Measurements from ENCODE around the gene RGP1. TPM values are rescaled to one million over a fixed set of nuclear protein-coding genes. Genes with fewer than 3 reads are reported as not detected.

The RGP1 gene
- total and polyA plus RNA-seq, 4 donors = 11.0 to 32.4 (median 21.5) TPM

DNA sequence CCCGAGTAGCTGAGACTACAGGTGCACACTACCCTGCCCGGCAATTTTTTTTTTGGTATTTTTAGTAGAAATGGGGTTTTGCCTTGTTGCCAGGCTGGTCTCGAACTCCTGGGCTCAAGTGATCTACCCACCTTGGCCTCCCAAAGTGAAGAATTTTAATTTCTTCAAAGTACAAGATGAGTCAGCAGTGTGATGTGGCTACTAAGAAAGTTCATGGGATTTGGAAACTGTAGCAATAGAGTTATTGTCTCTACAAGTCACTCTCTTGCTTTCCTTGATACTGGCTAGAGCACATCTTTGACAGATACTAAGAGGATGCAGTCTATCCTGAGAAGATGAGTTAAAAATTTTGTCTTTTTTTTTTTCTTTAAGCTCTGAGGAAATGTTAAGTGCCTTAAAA, 15.0 kb upstream of the RGP1 start:
- H3K27me3 ChIP-seq (ENCODE audit: control insufficient read depth in 1 of 2, insufficient read depth in 2 of 2, low read length in 1 of 2) = no peaks in the 10 kb centered on the region
- 84 to 88% methylated on average over 3 of the region's 3 CpGs for WGBS, 2 donors
- no peaks in the 10 kb centered on the region for H3K4me1 ChIP-seq (ENCODE audit: control insufficient read depth in 1 of 2, insufficient read depth in 2 of 2, low read length in 2 of 2)
- intact Hi-C loops (cut with DNase I) = no loop called here
- H3K27ac ChIP-seq (ENCODE audit: low read depth in 1 of 2, low read length in 2 of 2) = no peak overlapping the region
- no peak for DNase-seq
- no peak overlapping the region for H3K4me3 ChIP-seq (ENCODE audit: low read length in 2 of 2)
- no peaks in the 10 kb centered on the region for H3K9me3 ChIP-seq (ENCODE audit: control insufficient read depth, low read length)
- H3K36me3 ChIP-seq (ENCODE audit: control insufficient read depth in 1 of 2, insufficient read depth in 2 of 2, low read length in 1 of 2) = peaks cover 0 to 7% of the 10 kb centered on the region in 2 donors
- no peak for ATAC-seq (ENCODE audit: low FRiP score)

DNA sequence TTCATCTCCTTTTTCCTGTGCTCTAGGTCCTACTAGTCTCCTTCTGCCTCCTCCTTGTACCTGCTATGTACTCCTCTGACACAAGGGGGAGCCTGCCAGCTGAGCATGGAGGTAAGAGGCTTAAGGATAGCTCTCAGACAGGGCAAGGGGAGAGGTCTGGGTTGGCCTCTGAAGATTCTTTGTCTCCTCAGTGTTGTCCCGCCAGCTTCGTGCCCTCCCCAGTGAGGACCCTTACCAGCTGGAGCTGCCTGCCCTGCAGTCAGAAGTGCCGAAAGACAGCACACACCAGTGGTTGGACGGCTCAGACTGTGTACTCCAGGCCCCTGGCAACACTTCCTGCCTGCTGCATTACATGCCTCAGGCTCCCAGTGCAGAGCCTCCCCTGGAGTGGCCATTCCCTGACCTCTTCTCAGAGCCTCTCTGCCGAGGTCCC, 12.9 kb upstream of the RGP1 start:
- peak in 1 of 2 donors; percentile 71 for DNase-seq
- ATAC-seq (ENCODE audit: low FRiP score) = no peak
- Histone ChIP-seq H3K36me3 (ENCODE audit: control insufficient read depth in 1 of 2, insufficient read depth in 2 of 2, low read length in 1 of 2) (peaks cover 0 to 13% of the 10 kb centered on the region in 2 donors), H3K4me3 (ENCODE audit: low read length in 2 of 2) (no peak overlapping the region), H3K4me1 (ENCODE audit: control insufficient read depth in 1 of 2, insufficient read depth in 2 of 2, low read length in 2 of 2) (no peaks in the 10 kb centered on the region), H3K27ac (ENCODE audit: low read depth in 1 of 2, low read length in 2 of 2) (no peak overlapping the region), H3K9me3 (ENCODE audit: control insufficient read depth, low read length) (no peaks in the 10 kb centered on the region), H3K27me3 (ENCODE audit: control insufficient read depth in 1 of 2, insufficient read depth in 2 of 2, low read length in 1 of 2) (no peaks in the 10 kb centered on the region)
- 30 to 34% methylated on average over 5 of the region's 5 CpGs for WGBS, 2 donors
- intact Hi-C loops (cut with DNase I) = loop anchor here in 1 of 2 donors (5.0 kb wide), 1 partner anchor 56 kb away; the partner anchor contains the start of gene NPR2

DNA sequence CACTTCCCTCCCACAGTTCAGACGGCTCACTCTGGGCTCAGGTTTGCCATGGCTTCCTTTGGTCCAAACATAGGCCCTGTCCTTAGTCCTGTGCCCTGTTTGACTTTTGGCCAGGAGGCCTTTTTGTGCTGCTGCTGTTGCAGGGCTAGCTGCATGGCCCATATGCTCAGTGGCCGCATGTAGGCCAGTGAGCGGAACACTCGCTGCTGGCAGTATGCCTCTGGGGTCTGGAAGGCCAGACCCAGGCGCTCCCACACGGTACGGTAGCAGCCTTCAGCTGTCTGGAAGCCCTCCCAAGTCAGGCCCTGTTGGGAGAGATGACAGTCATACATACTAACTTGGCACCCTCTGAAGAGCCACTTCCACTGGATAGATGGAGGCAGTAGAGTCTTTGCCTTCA, 11.9 kb upstream of the RGP1 start:
- no peaks in the 10 kb centered on the region for H3K27me3 ChIP-seq (ENCODE audit: control insufficient read depth in 1 of 2, insufficient read depth in 2 of 2, low read length in 1 of 2)
- 60 to 62% methylated on average over 7 of the region's 7 CpGs for WGBS, 2 donors
- H3K4me1 ChIP-seq (ENCODE audit: control insufficient read depth in 1 of 2, insufficient read depth in 2 of 2, low read length in 2 of 2) = no peaks in the 10 kb centered on the region
- no peak overlapping the region for H3K27ac ChIP-seq (ENCODE audit: low read depth in 1 of 2, low read length in 2 of 2)
- no peak overlapping the region for H3K4me3 ChIP-seq (ENCODE audit: low read length in 2 of 2)
- no peaks in the 10 kb centered on the region for H3K9me3 ChIP-seq (ENCODE audit: control insufficient read depth, low read length)
- intact Hi-C loops (cut with DNase I) = loop anchor here in 1 of 2 donors (5.0 kb wide), 1 partner anchor 55 kb away; the partner anchor contains the start of gene NPR2
- DNase-seq (no peak), ATAC-seq (ENCODE audit: low FRiP score) (no peak)
- peaks cover 0 to 13% of the 10 kb centered on the region in 2 donors for H3K36me3 ChIP-seq (ENCODE audit: control insufficient read depth in 1 of 2, insufficient read depth in 2 of 2, low read length in 1 of 2)

DNA sequence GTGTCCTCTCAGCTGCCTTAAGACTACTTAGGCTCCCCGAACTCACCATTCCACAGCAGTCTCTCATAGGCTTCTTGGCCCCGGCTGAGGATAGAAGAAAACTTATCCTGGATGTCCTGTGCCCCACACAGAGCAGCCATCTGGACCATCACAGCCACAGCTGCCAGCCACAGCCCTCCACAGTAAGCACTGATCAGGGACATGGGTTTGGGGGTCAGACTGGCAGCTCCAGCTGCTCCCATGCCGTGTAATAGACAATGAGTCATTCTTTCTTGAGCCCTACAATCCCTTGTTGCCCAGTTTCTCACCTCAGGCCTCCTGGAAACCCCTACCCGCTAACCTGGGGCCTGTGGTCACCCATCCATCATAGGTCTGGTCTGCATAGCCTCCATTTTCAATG, 10.9 kb upstream of the RGP1 start:
- WGBS, 2 donors = 66 to 75% methylated on average over 4 of the region's 4 CpGs
- Histone ChIP-seq H3K27ac (ENCODE audit: low read depth in 1 of 2, low read length in 2 of 2) (no peak overlapping the region), H3K4me3 (ENCODE audit: low read length in 2 of 2) (no peak overlapping the region), H3K36me3 (ENCODE audit: control insufficient read depth in 1 of 2, insufficient read depth in 2 of 2, low read length in 1 of 2) (peaks cover 0 to 13% of the 10 kb centered on the region in 2 donors), H3K27me3 (ENCODE audit: control insufficient read depth in 1 of 2, insufficient read depth in 2 of 2, low read length in 1 of 2) (no peaks in the 10 kb centered on the region), H3K9me3 (ENCODE audit: control insufficient read depth, low read length) (no peaks in the 10 kb centered on the region), H3K4me1 (ENCODE audit: control insufficient read depth in 1 of 2, insufficient read depth in 2 of 2, low read length in 2 of 2) (no peaks in the 10 kb centered on the region)
- DNase-seq (no peak), ATAC-seq (ENCODE audit: low FRiP score) (no peak)
- intact Hi-C loops (cut with DNase I) = loop anchor here in 1 of 2 donors (5.0 kb wide), 1 partner anchor 54 kb away; the partner anchor contains the start of gene NPR2

DNA sequence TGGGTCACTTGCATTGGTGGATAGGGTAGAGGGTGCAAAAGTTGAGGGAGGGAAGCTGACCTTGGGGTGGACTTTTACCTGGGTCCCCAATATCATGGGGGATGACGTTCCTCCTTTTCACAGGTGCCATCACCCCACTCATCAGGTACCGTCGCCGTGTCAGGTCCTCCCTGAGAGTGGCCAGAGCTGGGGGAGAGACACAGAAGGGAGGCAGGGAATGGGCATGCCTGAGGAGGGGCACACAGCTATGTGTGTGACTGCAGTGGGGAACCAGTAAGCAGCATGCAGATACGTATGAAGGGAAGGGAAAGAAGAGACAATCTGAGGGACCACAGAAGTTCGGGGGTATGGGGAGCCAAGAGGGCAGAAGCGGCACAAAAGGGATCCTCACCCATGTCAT, 10.2 kb upstream of the RGP1 start:
- Histone ChIP-seq H3K9me3 (ENCODE audit: control insufficient read depth, low read length) (no peaks in the 10 kb centered on the region), H3K27me3 (ENCODE audit: control insufficient read depth in 1 of 2, insufficient read depth in 2 of 2, low read length in 1 of 2) (no peaks in the 10 kb centered on the region), H3K36me3 (ENCODE audit: control insufficient read depth in 1 of 2, insufficient read depth in 2 of 2, low read length in 1 of 2) (peaks cover 0 to 15% of the 10 kb centered on the region in 2 donors), H3K27ac (ENCODE audit: low read depth in 1 of 2, low read length in 2 of 2) (no peak overlapping the region), H3K4me3 (ENCODE audit: low read length in 2 of 2) (no peak overlapping the region), H3K4me1 (ENCODE audit: control insufficient read depth in 1 of 2, insufficient read depth in 2 of 2, low read length in 2 of 2) (no peaks in the 10 kb centered on the region)
- WGBS, 2 donors = 79 to 82% methylated on average over 7 of the region's 7 CpGs
- intact Hi-C loops (cut with DNase I) = loop anchor here in 1 of 2 donors (5.0 kb wide), 1 partner anchor 53 kb away; the partner anchor contains the start of gene NPR2
- ATAC-seq (ENCODE audit: low FRiP score) (no peak), DNase-seq (no peak)

DNA sequence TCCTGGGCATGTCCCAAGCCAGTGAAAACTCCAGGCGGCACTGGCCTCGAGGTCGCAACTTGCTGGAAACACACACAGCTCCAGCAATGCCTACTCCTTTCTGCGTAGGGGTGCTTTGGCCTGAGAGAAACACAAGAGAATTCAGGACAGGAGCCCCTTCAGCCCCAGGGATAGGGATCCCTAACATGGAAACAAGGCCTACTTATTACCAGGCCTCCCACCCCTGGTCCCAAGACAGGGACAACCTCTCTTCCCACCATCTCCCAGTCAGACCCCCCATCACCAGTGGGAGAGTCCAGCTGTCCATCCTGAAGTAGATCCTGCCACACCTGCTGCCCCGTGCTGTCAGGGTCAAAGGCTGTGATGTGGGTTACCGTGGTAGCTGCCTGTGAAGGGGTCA, 8.8 kb upstream of the RGP1 start:
- intact Hi-C loops (cut with DNase I) = no loop called here
- DNase-seq (no peak), ATAC-seq (ENCODE audit: low FRiP score) (no peak)
- Histone ChIP-seq H3K27ac (ENCODE audit: low read depth in 1 of 2, low read length in 2 of 2) (no peak overlapping the region), H3K4me1 (ENCODE audit: control insufficient read depth in 1 of 2, insufficient read depth in 2 of 2, low read length in 2 of 2) (no peaks in the 10 kb centered on the region), H3K9me3 (ENCODE audit: control insufficient read depth, low read length) (no peaks in the 10 kb centered on the region), H3K27me3 (ENCODE audit: control insufficient read depth in 1 of 2, insufficient read depth in 2 of 2, low read length in 1 of 2) (no peaks in the 10 kb centered on the region), H3K36me3 (ENCODE audit: control insufficient read depth in 1 of 2, insufficient read depth in 2 of 2, low read length in 1 of 2) (peaks cover 0 to 18% of the 10 kb centered on the region in 2 donors), H3K4me3 (ENCODE audit: low read length in 2 of 2) (no peak overlapping the region)
- WGBS, 2 donors = 83 to 85% methylated on average over 6 of the region's 6 CpGs

DNA sequence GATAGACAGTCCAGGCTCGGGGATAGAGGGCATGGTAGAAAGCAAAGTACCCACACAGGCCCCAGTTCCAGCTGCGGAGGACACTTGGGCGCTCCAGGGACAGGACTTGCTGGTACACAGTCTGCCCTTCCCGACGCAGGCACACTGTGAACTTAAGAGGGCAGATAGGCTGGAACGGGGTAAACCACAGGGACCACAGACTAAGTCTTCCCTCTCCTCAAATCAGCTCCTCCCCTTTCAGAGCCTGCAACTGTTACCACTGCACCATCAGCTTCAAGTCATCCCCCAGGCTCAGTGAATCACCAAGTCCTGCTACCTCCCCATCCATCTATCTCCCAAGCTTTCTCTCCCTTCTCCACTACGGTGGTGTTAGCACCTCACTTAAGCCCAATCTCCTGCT, 7.3 kb upstream of the RGP1 start:
- intact Hi-C loops (cut with DNase I) = no loop called here
- H3K4me3 ChIP-seq (ENCODE audit: low read length in 2 of 2) = no peak overlapping the region
- no peaks in the 10 kb centered on the region for H3K27me3 ChIP-seq (ENCODE audit: control insufficient read depth in 1 of 2, insufficient read depth in 2 of 2, low read length in 1 of 2)
- WGBS, 2 donors = 86 to 89% methylated on average over 7 of the region's 7 CpGs
- ATAC-seq (ENCODE audit: low FRiP score) (no peak), DNase-seq (no peak)
- no peaks in the 10 kb centered on the region for H3K9me3 ChIP-seq (ENCODE audit: control insufficient read depth, low read length)
- no peak overlapping the region for H3K27ac ChIP-seq (ENCODE audit: low read depth in 1 of 2, low read length in 2 of 2)
- peaks cover 0 to 14% of the 10 kb centered on the region in 2 donors for H3K36me3 ChIP-seq (ENCODE audit: control insufficient read depth in 1 of 2, insufficient read depth in 2 of 2, low read length in 1 of 2)
- no peaks in the 10 kb centered on the region for H3K4me1 ChIP-seq (ENCODE audit: control insufficient read depth in 1 of 2, insufficient read depth in 2 of 2, low read length in 2 of 2)

DNA sequence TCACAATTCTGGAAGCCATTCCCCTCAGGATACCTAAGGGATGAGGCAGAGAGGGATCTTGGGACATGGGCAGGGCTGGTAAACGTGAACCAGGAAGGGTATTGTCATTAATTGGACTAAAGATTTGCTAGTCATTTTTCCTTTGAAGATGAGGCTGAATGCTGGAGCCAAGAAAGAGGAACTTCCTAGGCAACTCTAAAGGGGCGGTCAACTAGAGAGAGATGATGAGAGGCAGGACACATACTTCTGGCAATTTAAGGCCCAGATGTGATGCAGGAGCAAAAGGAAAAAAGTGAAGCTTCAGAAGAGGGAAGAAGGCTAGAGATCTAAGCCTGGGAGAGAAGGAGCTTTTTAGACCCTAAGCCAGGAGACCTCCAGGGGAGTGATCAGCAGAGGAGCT, 5.6 kb upstream of the RGP1 start:
- Histone ChIP-seq H3K27me3 (ENCODE audit: control insufficient read depth in 1 of 2, insufficient read depth in 2 of 2, low read length in 1 of 2) (no peaks in the 10 kb centered on the region), H3K4me3 (ENCODE audit: low read length in 2 of 2) (no peak overlapping the region), H3K9me3 (ENCODE audit: control insufficient read depth, low read length) (no peaks in the 10 kb centered on the region), H3K4me1 (ENCODE audit: control insufficient read depth in 1 of 2, insufficient read depth in 2 of 2, low read length in 2 of 2) (no peaks in the 10 kb centered on the region), H3K36me3 (ENCODE audit: control insufficient read depth in 1 of 2, insufficient read depth in 2 of 2, low read length in 1 of 2) (peaks cover 0 to 12% of the 10 kb centered on the region in 2 donors), H3K27ac (ENCODE audit: low read depth in 1 of 2, low read length in 2 of 2) (no peak overlapping the region)
- no peak for ATAC-seq (ENCODE audit: low FRiP score)
- WGBS, 2 donors = 66 to 67% methylated on average over 2 of the region's 2 CpGs
- no peak for DNase-seq
- intact Hi-C loops (cut with DNase I) = no loop called here

DNA sequence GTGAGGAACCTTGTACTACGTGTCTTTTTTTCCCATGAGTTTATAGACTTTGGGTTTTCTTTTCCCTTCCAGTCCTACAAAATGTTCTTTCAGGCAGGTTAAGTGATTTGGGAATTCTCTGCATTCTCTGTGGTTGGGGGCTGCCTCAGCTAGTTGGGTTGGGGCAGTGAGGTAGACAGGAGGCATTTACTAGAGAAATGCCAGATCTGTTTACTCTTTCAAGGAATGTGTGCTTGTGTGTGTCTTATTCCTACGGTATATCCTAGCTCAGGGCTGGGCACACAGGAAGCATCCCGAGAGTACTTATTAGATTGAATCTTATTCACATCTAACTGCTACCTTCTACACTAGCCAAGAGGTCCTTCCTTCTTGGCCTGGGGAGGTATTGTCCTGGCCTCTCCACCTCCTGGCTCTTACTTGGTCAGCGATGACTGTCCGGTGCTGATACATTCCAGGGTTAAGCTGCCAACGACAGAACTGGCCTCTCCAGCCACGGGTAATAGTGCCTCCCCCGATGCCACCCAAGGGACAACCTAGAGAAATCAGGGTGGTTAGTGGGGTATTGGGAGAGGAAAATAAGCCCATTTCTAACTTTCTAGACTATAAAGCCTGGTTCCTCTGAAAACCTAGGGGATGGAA, 5.1 kb upstream of the RGP1 start:
- DNase-seq = no peak
- Histone ChIP-seq H3K4me1 (ENCODE audit: control insufficient read depth in 1 of 2, insufficient read depth in 2 of 2, low read length in 2 of 2) (no peaks in the 10 kb centered on the region), H3K36me3 (ENCODE audit: control insufficient read depth in 1 of 2, insufficient read depth in 2 of 2, low read length in 1 of 2) (peaks cover 0 to 11% of the 10 kb centered on the region in 2 donors), H3K4me3 (ENCODE audit: low read length in 2 of 2) (no peak overlapping the region), H3K9me3 (ENCODE audit: control insufficient read depth, low read length) (no peaks in the 10 kb centered on the region), H3K27ac (ENCODE audit: low read depth in 1 of 2, low read length in 2 of 2) (peak overlapping the region in 1 of 2 donors; percentile 26), H3K27me3 (ENCODE audit: control insufficient read depth in 1 of 2, insufficient read depth in 2 of 2, low read length in 1 of 2) (no peaks in the 10 kb centered on the region)
- intact Hi-C loops (cut with DNase I) = no loop called here
- 73 to 74% methylated on average over 8 of the region's 8 CpGs for WGBS, 2 donors
- ATAC-seq (ENCODE audit: low FRiP score) = no peak

Measured in aorta (tissue), 5 donors.